GM12878 (cell line): ENCODE results near the gene NDUFB4. TPM values are rescaled to one million over a fixed set of nuclear protein-coding genes. Genes with fewer than 3 reads are reported as not detected.

Source experiments
- ATAC-seq: fragments of 200-7000 bp; cut with Tn5 transposase; 3 replicates; pipeline ENCODE4 v1.9.1; 2020; ENCODE audit warnings: mild to moderate bottlenecking, moderate library complexity
- BruUV-seq: library from RNA; stranded (reverse); fragments of 400-500 nt; replicated peaks from 2 replicates; lab custom pipeline; 2021; lab: Mats Ljungman, UMichigan
- CTCF ChIA-PET: fragments of 300-600 bp; sonication (Branson Sonifier 250); formaldehyde crosslinking; extraction: SDS; loops from one replicate; lab custom pipeline; 2021; ENCODE audit warnings: inconsistent platforms; lab: Yijun Ruan, JAX
- POLR2A ChIA-PET: fragments of 350-600 bp; formaldehyde crosslinking; extraction: SDS; loops from one replicate; lab custom pipeline; 2021; ENCODE audit warnings: inconsistent platforms; lab: Charles Lee
- RAD21 ChIA-PET: fragments of 300-600 bp; sonication (Branson Sonifier 250); formaldehyde crosslinking; loops from one replicate; lab custom pipeline; 2023; ENCODE audit warnings: antibody characterized with exemption; ENCODE audit not compliant: unreplicated experiment; lab: Charles Lee
- SMC1A ChIA-PET: fragments of 300-600 bp; sonication (Branson Sonifier 250); formaldehyde crosslinking; loops from one replicate; lab custom pipeline; 2023; ENCODE audit not compliant: unreplicated experiment, uncharacterized antibody; lab: Charles Lee
- DNase-seq: peaks from one replicate; pipeline ENCODE4 v3.0.0-alpha.2; 2011; ENCODE audit warnings: low read depth, low spot score
- FAIRE-seq: peaks from 3 replicates; lab custom pipeline; 2011; peaks lifted over from hg19 to GRCh38; lab: Jason Lieb, UNC
- H2AFZ ChIP-seq: 2 replicates; pipeline ENCODE4 v1.6.0; 2011; ENCODE audit warnings: low read depth, low read length, control low read depth; ENCODE audit not compliant: control insufficient read depth
- H3K27ac ChIP-seq: 2 replicates; pipeline ENCODE4 v1.5.1; 2011; ENCODE audit warnings: control low read depth; ENCODE audit not compliant: control insufficient read depth, insufficient read depth
- H3K27me3 ChIP-seq, 2 experiments: replicated peaks in 1 of 2; 2 replicates each; pipeline versions ENCODE4 v1.6.0 to v1.6.1; 2011; ENCODE audit warnings: low read length in 1 of 2; ENCODE audit not compliant: control insufficient read depth in 2 of 2, insufficient read depth in 2 of 2
- H3K36me3 ChIP-seq, 2 experiments: 2 replicates each; pipeline ENCODE4 v1.5.1; 2011; ENCODE audit warnings: low read length in 1 of 2; ENCODE audit not compliant: control insufficient read depth in 2 of 2, insufficient read depth in 2 of 2
- H3K4me1 ChIP-seq: 2 replicates; pipeline ENCODE4 v1.6.1; 2011; ENCODE audit warnings: mild to moderate bottlenecking, low read length, moderate library complexity, mixed read lengths; ENCODE audit not compliant: control insufficient read depth, insufficient read depth
- H3K4me2 ChIP-seq: 2 replicates; pipeline ENCODE4 v1.6.0; 2011; ENCODE audit warnings: control low read depth; ENCODE audit not compliant: control insufficient read depth, insufficient read depth
- H3K4me3 ChIP-seq: fragments of 200-600 bp; sonication (generic); 2 replicates; pipeline ENCODE4 v1.5.1; 2016
- H3K79me2 ChIP-seq: 2 replicates; pipeline ENCODE4 v1.6.0; 2011; ENCODE audit warnings: low read length; ENCODE audit not compliant: control insufficient read depth, insufficient read depth
- H3K9ac ChIP-seq: 2 replicates; pipeline ENCODE4 v1.8.0; 2011; ENCODE audit warnings: low read length, control low read depth, mixed read lengths; ENCODE audit not compliant: control insufficient read depth, insufficient read depth
- H3K9me3 ChIP-seq: replicated peaks from 3 replicates; pipeline ENCODE4 v1.5.1; 2011; ENCODE audit warnings: mild to moderate bottlenecking, low read length; ENCODE audit not compliant: control insufficient read depth, insufficient read depth
- H4K20me1 ChIP-seq: 2 replicates; pipeline ENCODE4 v1.6.0; 2011; ENCODE audit not compliant: control insufficient read depth, insufficient read depth
- BACH1 ChIP-seq: fragments of 450-650 bp; IDR thresholded peaks from 2 replicates; pipeline ENCODE4 v1.6.1; 2017; ENCODE audit warnings: mild to moderate bottlenecking, borderline replicate concordance
- EP300 ChIP-seq, 2 experiments: fragments of 150-350 bp in 1 of 2; IDR thresholded peaks; 2 replicates each; pipeline ENCODE4 v1.6.1; 2011 to 2012; ENCODE audit warnings: low read depth in 2 of 2, low read length in 2 of 2, borderline replicate concordance in 1 of 2, improper control_type of control experiment in 1 of 2, inconsistent platforms in 1 of 2; ENCODE audit not compliant: control insufficient read depth in 1 of 2
- FOS ChIP-seq: IDR thresholded peaks from 3 replicates; pipeline ENCODE4 v1.6.1; 2011; ENCODE audit warnings: borderline replicate concordance; ENCODE audit not compliant: insufficient read length; ENCODE audit errors: extremely low read depth
- HDAC2 ChIP-seq: fragments of 200-600 bp; sonication (generic); IDR thresholded peaks from 2 replicates; pipeline ENCODE4 v1.6.1; 2017
- LARP7 ChIP-seq: fragments of 450-650 bp; IDR thresholded peaks from 2 replicates; pipeline ENCODE4 v1.6.1; 2017; ENCODE audit warnings: mild to moderate bottlenecking
- NFYA ChIP-seq: IDR thresholded peaks from 2 replicates; pipeline ENCODE4 v1.6.1; 2011; ENCODE audit warnings: low read depth, mild to moderate bottlenecking, low read length, improper control_type of control experiment, borderline replicate concordance
- POLR2A ChIP-seq: IDR thresholded peaks from 2 replicates; pipeline ENCODE4 v1.6.1; 2011; ENCODE audit warnings: low read depth, mild to moderate bottlenecking, low read length
- RELA ChIP-seq: fragments of 450-650 bp; IDR thresholded peaks from 2 replicates; pipeline ENCODE4 v1.8.0; 2014; ENCODE audit warnings: borderline replicate concordance; ENCODE audit not compliant: partially characterized antibody
- SIN3A ChIP-seq: IDR thresholded peaks from 2 replicates; pipeline ENCODE4 v1.6.1; 2012; ENCODE audit warnings: low read depth, low read length, improper control_type of control experiment
- ZNF384 ChIP-seq: IDR thresholded peaks from 2 replicates; pipeline ENCODE4 v1.6.1; 2012; ENCODE audit warnings: low read depth, mild to moderate bottlenecking, low read length, improper control_type of control experiment, borderline replicate concordance
- in situ Hi-C: fragments of 300-500 bp; cut with MboI; formaldehyde crosslinking; loops from 9 replicates; pipeline ENCODE4 v1.14.3; 2018; ENCODE audit warnings: mixed read lengths
- intact Hi-C: fragments of 100-400 bp; cut with micrococcal nuclease; formaldehyde crosslinking; loops from one replicate; pipeline ENCODE4 v1.14.2; 2022; ENCODE audit not compliant: unreplicated experiment
- polyA plus RNA-seq, 11 experiments: library from polyadenylated mRNA; depleted of rRNA in 4 of 11; unstranded in 6 of 11; stranded (reverse) in 5 of 11; fragments of >200 nt; fragmentation: Nextera tagmentation in 4 of 11; fragmentation: Illumina TruSeq in 1 of 11; extraction: Ambion mirVana in 4 of 11; extraction: Trizol in 1 of 11; gene quantifications; 1 replicate in 1 of 11; 2 replicates in 10 of 11; pipeline versions ENCODE4 v1.2.1 to v1.2.3, GENCODE V29; 2011 to 2016; ENCODE audit warnings: inconsistent platforms in 2 of 11, missing spikeins in 2 of 11, low read depth in 1 of 11
- total RNA-seq, 4 experiments: library from RNA; depleted of rRNA in 3 of 4; stranded (reverse); fragments of >200 nt in 3 of 4; fragmentation: Illumina TruSeq in 1 of 4; extraction: Trizol in 1 of 4; gene quantifications; 2 replicates each; pipeline versions ENCODE4 v1.2.1 to v1.2.3, GENCODE V29; 2013 to 2021
- TF ChIP-seq, protein P1 (sequence below): fragments of 450-650 bp; IDR thresholded peaks from 2 replicates; pipeline ENCODE4 v1.6.1; 2017; ENCODE audit warnings: mild to moderate bottlenecking, low read depth, inconsistent platforms; ENCODE audit not compliant: poor library complexity, severe bottlenecking
- TF ChIP-seq, protein P2 (sequence below): fragments of 450-650 bp; IDR thresholded peaks from 2 replicates; pipeline ENCODE4 v1.6.1; 2017; ENCODE audit warnings: antibody characterized with exemption, mild to moderate bottlenecking, moderate library complexity

NDUFB4 gene
- total and polyA plus RNA-seq, 10 of the 15 experiments (the other 5 are each of a cell fraction or from before 2014, with no cell fraction given): 155 to 864 (median 387) TPM

DNA sequence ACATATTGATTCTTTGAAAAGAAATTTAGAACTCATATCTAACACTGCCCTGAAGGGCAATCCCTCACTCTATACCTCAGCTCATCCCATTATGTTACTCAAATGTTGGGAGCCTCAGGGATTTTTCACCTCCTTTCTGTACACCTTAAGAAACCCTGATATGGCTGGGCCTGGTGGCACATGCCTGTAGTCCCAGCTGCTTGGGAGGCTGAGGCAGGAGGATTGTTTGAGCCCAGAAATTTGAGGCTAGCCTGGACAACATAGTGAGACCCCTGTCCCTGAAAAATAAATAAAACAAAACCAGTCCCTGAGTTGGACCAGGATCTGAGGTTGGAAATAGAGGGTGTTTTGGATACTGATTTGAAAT lies 27.6 kb downstream of the NDUFB4 start:
- Histone ChIP-seq H3K27ac (no peak overlapping the region), H4K20me1 (no peaks in the 10 kb centered on the region), H2AFZ (no peak overlapping the region), H3K36me3 (no peaks in the 10 kb centered on the region), H3K27me3 (no peaks in the 10 kb centered on the region), H3K9ac (no peak overlapping the region), H3K79me2 (no peaks in the 10 kb centered on the region), H3K9me3 (peaks cover 6% of the 10 kb centered on the region; the same call in 2 of the 3 replicates), H3K4me1 (no peaks in the 10 kb centered on the region), H3K4me2 (no peak overlapping the region), H3K4me3 (no peak overlapping the region)
- ChIA-PET CTCF (interaction anchor here (2.0 kb wide), 1 partner anchor 172 kb away, joined by 12 read pairs; no protein-coding TSS in a partner anchor), RAD21 (no interaction called here), POLR2A (no interaction called here), SMC1A (interaction anchor here (1.3 kb wide), 1 partner anchor 9 kb away, joined by 6 read pairs; no protein-coding TSS in a partner anchor)
- no peak for TF ChIP-seq POLR2A
- no peak for TF ChIP-seq HDAC2
- TF ChIP-seq RELA: no peak
- TF ChIP-seq FOS: no peak
- TF ChIP-seq BACH1: no peak
- TF ChIP-seq ZNF384: no peak
- TF ChIP-seq LARP7: no peak
- TF ChIP-seq, protein P1, sequence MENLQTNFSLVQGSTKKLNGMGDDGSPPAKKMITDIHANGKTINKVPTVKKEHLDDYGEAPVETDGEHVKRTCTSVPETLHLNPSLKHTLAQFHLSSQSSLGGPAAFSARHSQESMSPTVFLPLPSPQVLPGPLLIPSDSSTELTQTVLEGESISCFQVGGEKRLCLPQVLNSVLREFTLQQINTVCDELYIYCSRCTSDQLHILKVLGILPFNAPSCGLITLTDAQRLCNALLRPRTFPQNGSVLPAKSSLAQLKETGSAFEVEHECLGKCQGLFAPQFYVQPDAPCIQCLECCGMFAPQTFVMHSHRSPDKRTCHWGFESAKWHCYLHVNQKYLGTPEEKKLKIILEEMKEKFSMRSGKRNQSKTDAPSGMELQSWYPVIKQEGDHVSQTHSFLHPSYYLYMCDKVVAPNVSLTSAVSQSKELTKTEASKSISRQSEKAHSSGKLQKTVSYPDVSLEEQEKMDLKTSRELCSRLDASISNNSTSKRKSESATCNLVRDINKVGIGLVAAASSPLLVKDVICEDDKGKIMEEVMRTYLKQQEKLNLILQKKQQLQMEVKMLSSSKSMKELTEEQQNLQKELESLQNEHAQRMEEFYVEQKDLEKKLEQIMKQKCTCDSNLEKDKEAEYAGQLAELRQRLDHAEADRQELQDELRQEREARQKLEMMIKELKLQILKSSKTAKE: no peak
- TF ChIP-seq, protein P2, sequence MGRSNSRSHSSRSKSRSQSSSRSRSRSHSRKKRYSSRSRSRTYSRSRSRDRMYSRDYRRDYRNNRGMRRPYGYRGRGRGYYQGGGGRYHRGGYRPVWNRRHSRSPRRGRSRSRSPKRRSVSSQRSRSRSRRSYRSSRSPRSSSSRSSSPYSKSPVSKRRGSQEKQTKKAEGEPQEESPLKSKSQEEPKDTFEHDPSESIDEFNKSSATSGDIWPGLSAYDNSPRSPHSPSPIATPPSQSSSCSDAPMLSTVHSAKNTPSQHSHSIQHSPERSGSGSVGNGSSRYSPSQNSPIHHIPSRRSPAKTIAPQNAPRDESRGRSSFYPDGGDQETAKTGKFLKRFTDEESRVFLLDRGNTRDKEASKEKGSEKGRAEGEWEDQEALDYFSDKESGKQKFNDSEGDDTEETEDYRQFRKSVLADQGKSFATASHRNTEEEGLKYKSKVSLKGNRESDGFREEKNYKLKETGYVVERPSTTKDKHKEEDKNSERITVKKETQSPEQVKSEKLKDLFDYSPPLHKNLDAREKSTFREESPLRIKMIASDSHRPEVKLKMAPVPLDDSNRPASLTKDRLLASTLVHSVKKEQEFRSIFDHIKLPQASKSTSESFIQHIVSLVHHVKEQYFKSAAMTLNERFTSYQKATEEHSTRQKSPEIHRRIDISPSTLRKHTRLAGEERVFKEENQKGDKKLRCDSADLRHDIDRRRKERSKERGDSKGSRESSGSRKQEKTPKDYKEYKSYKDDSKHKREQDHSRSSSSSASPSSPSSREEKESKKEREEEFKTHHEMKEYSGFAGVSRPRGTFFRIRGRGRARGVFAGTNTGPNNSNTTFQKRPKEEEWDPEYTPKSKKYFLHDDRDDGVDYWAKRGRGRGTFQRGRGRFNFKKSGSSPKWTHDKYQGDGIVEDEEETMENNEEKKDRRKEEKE: no peak
- TF ChIP-seq EP300 (IDR thresholded peaks at IDR 0.05; ENCODE audit: borderline replicate concordance in 1 of 2, control insufficient read depth in 1 of 2, low read depth in 2 of 2, low read length in 2 of 2): no peak
- no peak for TF ChIP-seq NFYA
- no peak for TF ChIP-seq SIN3A
- no TSS peak for BruUV-seq
- no peak for FAIRE-seq
- intact Hi-C loops: loop anchor here (5.0 kb wide), 1 partner anchor 174 kb away; no protein-coding TSS in a partner anchor
- in situ Hi-C loops: no loop called here
- DNase-seq: no peak
- no peak for ATAC-seq
